ENCODE measurements around the gene GSTT2B.
"Not testable (repeated sequence)": the region's sequence is repeated elsewhere in the genome, so short reads cannot be mapped to it uniquely, and the experiment has no call there.

GSTT2B gene, protein sequence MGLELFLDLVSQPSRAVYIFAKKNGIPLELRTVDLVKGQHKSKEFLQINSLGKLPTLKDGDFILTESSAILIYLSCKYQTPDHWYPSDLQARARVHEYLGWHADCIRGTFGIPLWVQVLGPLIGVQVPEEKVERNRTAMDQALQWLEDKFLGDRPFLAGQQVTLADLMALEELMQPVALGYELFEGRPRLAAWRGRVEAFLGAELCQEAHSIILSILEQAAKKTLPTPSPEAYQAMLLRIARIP

GRCh38 chr22:23961084-23961771 lies at the start of gene GSTT2B:
GSTT2B (minus strand) TSS chr22:23961195; CDS start chr22:23961131, 64 bp downstream.
- not testable (repeated sequence) for DNase-seq

DNA sequence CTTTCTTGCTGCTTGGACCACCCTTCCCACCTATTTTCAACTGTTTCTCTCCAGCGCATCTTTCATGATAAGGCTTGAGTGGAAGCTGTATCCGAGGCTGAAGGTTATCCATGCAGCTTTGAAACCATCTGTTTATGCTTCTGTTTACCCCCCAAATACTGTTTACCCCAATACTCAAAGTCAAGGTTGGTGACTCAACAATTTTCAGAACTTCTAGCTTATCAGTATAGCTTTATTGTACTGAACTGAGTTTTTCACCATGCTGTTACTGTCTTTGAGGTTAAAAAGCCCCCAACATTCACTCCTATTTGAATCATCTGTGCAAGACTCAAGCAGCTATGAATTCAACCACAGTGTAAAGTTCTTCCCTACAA lies 49.0 kb upstream of the GSTT2B start:
- no peak for DNase-seq

- DNase-seq, result no peak
These were observed 48.4 kb upstream of the GSTT2B start for GRCh38 chr22:24009227-24010017.

GRCh38 chr22:24008381-24009226 lies 47.6 kb upstream of the GSTT2B start:
- no peak for DNase-seq

DNA sequence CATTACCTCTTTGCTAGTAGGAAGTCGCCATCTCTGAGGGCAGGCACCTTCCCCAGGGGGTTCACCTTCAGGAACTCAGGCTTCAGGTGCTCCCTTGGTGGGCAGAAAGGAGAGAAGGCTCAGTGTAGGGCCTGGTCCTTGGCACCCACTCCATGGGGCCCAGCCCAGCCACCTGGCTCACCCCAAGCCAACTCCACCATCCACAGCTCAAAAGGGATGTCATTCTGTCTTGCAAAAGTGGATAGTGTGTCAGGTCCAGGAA lies 47.0 kb upstream of the GSTT2B start:
- no peak for DNase-seq

DNA sequence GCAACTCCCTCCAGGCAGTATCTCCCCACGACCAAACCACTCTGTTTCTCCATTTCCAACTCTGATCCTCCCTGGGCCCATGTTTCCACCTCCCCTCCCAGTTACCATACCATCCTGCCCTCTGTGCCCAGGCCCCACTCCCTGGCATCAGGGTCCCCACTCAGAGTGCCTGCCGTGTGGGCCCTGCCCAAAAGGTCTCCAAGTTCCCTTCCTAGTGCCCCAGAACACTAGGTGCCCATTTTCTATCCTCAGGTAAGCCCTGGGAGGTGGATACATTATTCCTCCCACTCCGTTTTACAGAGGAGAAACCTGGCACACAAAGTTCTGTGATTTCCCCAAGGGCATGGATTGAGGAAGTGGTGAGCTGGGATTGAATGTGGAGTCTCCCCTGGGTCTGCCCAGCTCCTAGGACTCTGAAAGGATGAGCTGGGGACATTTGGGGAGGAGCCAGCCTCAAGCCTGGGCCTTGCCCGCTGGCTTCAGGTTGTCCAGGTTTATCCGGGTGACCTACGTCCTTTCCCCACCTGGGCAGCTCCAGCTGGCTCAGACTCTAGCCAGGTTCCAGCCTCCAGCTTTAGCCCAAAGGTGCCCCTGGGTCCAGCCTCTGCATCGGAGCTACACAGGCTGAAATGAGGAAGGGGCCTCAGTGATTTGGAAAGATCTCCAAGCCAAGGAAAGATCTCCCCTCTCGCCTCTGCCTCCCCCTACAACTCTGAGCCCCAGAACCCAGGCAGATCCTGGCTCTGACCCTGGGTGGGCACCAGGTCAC lies 46.4 kb upstream of the GSTT2B start:
- no peak for DNase-seq

DNA sequence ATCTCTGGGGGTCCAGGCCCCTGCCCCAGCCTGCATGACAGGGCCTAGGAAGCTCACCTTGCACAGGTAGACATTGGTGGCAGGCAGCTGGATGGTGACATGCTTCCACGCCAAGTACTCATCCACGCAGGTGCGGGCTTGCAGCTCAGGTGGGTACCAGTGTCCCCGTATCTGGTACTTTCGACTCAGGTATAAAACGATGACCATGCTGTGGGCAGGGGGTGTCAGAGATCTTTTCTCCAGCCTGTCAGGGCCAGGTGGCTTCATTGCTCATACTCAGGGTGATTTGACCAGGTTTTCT lies 45.9 kb upstream of the GSTT2B start:
- DNase-seq, result no peak

GRCh38 chr22:24006207-24006913 lies 45.4 kb upstream of the GSTT2B start:
- no peak for DNase-seq

DNA sequence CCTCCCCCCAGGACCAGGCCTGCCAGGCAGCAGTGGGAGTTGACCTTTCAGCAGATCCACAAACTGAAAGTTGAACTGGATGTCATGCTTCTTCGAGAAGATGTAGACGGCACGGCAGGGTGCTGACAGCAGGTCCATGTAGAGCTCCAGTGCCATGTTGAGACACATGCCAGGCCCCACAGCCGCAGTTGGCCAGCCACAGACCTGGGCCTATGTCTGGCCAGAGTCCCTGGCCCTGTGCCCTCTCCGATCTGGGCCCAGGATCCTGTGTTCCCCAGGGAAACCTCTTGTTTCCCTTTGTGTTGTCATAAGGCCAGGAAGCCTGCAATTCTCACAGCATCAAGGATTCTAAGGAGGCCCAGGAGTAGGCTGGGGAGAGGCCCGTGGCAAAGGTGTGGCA lies 44.2 kb upstream of the GSTT2B start, which contains the start of gene GSTT4:
Gene GSTT4, minus strand, starts transcription at position 253 of the 400 bp plus-strand sequence. Its CDS starts 97 bp downstream, at position 156.
- no peak for DNase-seq

- no peak for DNase-seq
These were observed 42.9 kb upstream of the GSTT2B start for GRCh38 chr22:24003887-24004286.

DNA sequence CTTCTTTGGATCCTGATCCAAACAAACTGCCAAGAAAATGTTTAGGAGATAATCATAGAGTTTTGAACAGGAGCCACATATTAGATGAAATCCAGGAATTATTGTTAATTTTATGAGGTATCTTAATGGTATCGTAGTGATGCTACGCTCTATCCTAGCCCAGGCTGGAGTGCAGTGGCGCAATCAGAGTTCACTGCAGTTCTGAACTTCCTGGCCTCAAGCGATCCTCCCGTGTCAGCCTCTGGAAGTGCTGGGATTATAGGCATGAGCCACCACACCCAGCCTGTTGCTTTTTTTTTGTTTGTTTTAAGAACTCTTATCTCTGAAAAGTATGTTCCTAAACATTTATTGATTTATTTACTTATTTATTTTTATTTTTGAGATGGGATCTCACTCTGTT lies 41.9 kb upstream of the GSTT2B start:
- DNase-seq, result no peak

DNA sequence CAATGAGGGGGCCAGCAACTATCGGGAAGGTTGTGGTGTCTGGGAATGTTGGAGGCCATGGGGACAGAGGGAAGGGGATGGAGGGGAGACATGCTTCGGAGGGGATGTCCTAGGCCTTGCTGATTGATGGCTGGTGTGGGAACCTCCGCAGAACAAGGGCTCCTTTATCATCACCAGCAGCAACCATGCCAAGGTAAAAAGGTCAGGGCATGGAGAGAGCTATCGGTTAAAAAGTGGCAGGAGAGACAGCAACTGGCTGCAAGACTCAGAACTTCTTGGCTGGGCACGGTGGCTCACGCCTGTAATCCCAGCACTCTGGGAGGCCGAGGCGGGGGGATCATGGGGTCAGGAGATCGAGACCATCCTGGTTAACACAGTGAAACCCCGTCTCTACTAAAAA lies 41.3 kb upstream of the GSTT2B start:
- DNase-seq, result no peak

DNA sequence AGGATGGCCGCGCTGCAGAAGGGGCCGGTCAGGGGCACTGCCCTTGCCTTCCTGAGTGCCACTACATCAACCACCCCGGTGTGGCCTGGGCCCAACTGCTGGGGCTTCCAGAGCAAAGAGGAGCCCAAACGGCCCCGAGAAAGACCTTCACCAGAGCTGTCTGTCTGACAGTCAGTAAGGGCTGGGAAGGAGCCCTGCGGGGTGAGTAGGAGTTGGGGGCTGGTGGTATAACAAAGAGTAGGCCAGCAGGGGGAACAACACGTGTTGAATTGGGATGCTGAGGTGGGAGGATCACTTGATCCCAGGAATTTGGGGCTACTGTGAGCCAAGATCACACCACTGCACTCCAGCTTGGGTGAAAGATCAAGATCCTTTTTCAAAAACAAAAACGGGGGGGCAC lies 40.3 kb upstream of the GSTT2B start:
- no peak for DNase-seq

DNA sequence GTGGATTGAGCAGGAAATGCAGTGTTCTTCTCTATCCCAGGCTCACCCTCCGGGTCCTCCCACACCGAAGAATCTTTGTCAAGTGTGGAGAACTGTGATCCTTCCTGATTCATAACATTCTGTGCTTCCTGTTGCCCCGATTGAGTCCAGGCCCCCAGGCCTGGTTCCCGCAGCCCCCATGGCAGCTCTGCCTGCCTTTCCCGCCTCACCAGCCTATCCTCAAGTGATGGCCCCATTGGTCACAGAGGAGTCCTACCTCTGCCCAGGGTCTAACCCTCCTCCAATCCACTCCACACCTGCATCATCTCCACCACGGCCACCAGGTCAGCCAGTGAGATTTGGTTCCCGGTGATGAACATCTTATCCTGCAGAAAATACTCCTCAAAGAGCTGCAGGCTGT lies 38.8 kb upstream of the GSTT2B start:
- DNase-seq, result not testable (repeated sequence)

DNA sequence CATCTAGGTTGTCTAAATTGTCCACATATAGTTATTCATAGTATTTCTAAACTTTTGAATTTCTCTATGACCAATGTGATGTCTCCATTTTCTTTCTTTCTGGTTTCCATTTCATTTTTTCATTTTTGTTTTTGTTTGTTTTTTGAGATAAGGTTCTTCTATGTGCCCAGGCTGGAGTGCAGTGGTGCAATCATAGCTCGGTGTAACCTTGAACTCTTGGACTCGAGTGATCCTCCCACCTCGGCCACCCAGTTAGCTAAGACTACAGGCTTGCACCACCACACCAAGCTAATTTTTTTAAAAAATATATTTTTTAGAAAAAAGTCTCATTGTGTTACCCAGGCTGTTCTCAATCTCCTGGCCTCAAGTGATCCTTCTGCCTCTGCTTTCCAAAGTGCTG lies 36.1 kb upstream of the GSTT2B start:
- DNase-seq, result no peak

GRCh38 chr22:23993581-23994177 lies 32.7 kb upstream of the GSTT2B start:
- DNase-seq, result not testable (repeated sequence)

DNA sequence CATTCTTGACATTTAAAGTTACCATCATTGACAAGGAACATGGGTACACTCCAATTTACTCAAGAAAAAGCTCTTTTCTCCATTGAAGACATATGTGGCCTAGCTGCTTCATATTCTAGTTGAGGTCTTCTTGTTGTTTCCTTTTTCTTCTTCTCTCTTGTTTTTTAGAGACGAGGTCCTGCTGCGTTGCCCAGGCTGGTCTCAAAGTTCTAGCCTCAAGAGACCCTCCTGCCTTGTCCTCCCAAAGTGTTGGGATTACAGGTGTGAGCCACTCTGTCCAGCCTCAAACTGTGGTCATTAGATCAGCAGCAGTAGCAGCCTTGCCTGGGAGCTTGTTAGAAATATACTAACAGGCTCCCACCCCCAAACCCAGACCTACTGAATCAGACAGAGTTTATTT lies 32.1 kb upstream of the GSTT2B start:
- not testable (repeated sequence) for DNase-seq

- DNase-seq, result not testable (repeated sequence)
These were observed 28.7 kb upstream of the GSTT2B start for GRCh38 chr22:23989583-23990244.

- DNase-seq, result not testable (repeated sequence)
These were observed 25.7 kb upstream of the GSTT2B start for GRCh38 chr22:23986538-23987178.

DNA sequence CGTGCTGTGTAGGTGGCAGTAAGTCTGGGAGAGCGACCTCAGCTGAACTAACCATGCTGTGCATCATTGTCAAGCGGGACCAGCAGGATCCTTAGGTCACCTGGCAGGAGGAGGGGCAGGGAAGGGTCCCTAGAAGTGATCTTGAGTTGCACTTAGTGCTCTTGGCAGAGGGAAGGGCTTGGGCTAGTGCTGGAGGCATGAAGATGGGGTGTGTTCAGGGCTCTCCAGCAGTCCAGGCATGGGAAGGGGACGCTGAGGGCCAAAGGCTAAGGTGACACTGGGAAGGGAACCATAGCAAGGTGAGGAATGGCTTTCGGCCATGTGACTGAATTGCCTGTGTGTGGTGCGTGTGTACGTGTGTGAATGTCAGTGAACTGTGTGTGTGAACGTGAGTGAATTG lies 25.1 kb upstream of the GSTT2B start:
- not testable (repeated sequence) for DNase-seq
